CD1c-positive myeloid dendritic cell (primary cell): ENCODE data around the gene RSL1D1.
"Not testable (repeated sequence)": the region's sequence is repeated elsewhere in the genome, so short reads cannot be mapped to it uniquely, and the experiment has no call there.

Experiments
- DNase-seq: peaks from one replicate; pipeline ENCODE4 v3.0.0-alpha.2; 2016; ENCODE audit errors: extremely low spot score

RSL1D1 gene

DNA sequence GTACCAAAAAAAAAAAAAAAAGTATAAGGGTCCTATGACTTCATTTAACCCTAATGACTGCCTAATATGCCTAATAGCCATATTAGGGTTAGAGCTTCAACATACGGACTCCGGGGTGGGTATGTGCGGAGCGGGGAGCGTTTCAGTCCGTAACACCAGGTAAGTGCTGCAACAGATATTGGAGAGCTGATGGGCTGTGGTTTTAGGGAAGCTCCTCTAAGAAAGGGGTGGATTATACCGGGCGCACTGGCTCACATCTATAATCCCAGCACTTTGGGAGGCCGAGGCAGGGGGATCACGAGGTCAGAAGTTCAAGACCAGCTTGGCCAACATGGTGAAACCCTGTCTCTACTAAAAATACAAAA, 52.3 kb downstream of the RSL1D1 start:
- no peak for DNase-seq

DNA sequence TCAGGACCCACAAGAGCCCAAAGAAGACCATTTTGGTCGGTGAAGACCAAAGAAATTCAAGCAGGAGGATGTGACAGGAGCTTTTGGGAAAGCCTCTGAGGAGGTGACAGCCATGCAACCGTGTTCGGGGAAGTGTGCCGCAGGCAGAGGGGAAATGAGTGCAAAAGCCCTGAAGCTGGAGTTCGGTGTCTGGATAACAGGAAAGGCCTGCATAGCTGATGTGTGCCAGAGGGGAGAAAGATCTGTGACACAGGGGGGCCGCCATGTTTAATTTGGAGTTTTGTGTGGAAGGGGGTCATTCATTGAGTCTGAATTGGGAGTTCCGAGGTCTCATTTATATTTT, 53.4 kb downstream of the RSL1D1 start:
- peak; percentile 57 for DNase-seq

DNA sequence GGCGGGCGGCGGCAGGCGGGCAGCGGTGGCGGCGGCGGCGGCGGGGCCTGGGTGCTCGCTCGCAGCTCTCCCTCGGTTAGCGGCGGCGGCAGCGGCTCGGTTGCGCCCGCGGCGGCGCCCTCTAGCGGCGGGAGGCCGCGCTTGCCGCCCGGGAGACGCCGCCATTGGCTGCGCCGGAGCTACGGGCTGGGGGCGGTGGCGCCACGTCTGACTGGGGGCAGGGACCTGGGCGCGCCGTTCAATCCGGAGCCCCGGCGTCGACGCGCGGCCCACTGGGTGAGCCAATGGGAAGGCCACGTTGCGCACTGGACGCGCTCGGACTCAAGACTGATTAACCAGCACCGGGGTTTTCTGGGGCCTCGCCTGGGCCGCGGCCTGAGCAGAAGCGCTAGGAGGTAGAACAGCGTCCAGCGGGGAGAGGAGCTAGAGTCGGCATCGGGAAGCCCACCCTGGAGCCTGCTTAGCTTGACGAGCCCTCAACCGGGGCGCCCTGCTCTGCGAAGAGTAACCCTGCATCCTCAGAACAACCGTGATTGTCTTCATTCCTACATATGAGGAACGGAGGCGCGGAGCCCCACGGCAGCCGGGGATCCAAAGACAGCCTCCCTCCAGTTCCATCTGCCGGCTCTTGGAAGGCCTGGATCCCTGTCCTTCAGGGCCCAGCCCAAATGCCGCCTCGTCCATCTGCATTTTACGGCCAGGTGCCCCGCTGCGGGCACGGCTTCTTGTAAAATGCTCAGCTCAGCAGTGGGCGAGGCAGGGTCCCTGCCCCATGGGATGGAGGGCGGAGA, 54.0 kb downstream of the RSL1D1 start, which contains the start of gene ZC3H7A:
Gene ZC3H7A (minus strand): TSS at position 93 of the 791 bp plus-strand sequence. CDS start 14,904 bp downstream, outside the sequence.
- DNase-seq = peak; percentile 99

DNA sequence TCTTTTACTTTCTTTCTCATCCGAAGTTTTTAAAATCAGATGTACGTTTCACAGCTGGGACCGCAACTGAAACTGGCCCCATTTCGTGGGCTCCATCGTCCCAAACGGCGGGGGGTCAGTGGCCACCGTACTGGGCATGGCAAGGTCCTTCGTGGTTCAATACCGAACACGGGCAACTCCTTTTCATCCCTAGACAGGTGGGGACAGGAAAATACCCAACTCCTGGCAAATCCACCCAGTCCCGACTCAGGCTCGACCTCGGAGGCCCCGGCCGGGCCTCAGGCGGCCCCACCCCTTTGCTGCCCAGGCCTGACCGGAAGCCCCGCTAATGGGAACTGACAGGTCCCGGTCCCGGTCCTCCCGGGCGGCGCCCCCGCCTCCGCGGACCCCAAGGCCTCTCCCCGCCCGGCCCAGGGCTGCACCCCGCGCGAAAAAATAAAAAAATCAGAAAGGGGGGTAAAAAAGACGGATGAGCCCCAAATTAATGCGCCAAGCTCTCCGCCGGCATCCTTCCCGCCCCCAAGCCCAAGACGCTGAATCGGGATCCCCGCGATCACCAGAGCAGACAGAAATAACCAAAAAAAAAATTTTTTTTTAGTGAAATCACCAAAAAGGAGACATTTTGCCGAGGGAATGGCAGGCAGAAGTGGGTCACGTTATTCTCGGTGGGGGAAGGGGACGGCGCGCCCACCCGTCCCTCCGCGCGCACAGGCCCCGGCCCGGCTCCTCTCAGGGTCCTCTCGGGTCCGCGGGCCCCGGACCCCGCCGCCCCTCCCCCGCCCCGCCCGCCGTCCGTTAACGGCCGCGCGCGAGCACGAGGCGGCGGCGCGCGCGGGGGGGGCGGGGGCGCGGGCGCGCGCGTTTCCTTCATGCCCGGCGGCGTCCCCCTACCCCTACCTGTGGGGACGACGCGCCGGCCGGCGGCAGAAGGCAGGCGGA, 54.8 kb downstream of the RSL1D1 start:
- peak; percentile 56 for DNase-seq

DNA sequence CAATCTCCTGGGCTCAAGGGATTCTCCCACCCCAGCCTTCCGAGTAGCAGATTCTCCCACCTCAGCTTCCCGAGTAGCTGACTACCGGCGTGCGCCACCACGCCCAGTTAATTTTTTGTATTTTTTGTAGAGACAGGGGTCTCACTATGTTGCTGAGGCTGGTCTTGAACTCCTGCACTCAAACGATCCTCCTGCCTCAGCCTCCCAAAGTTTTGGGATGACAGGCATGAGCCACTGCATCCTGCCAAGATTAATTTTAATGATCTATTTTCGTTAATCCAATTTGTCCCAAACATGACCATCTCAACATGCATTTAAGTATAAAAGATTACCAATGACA, 55.5 kb downstream of the RSL1D1 start:
- DNase-seq = no peak

DNA sequence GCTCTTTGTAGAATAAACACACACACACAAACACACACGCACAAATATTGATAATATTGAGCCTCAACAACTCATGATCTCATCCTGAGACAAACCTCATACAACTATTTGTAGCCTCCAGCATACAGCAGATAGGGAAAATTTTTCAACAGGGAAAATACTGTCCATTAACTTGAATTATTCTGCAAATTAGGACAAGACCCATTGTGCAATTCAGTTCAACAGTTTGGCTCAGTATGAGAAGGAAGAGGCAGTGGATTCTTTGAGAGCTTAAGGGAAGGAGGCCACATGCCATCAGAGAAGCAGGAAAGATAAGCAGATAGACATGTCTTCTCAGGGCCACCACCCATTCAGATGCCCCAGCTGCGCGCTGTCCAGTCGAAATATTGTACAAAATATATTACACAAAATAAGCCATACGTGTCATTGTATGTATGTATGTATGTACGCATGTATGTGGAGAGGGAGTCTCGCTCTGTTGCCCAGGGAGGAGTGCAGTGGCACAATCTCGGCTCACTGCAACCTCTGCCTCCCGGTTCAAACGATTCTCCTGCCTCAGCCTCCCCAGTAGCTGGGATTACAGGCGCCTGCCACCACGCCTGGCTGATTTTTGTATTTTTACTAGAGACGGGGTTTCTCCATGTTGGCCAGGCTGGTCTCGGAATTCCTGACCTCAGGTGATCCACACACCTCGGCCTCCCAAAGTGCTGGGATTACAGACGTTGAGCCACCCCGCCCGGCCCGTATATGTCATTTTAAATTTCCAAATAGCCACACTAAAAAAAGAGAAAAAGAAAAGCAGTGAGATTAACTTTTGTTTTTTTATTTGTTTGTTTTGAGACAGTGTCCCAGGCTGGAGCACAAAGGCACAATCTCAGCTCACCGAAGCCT, 56.1 kb downstream of the RSL1D1 start:
- DNase-seq = peak; percentile 14

DNA sequence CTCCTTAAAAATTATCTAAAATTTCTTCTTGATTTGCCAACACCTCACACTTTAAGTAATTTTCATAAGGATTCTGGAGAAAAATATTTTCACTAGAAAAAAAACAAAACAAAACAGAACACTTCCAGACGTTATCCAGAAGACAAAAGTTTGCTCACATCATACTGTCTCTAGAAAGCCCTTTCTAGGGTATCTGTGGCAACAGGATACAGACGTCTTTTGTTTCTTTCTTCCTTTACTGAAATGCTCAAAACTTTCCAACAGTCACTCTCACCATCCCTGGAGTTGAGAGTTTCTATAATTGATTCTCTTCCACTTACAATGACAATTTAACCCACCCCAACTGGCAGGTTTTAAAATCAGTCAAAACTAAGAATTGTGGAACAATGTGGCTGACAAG, 56.9 kb downstream of the RSL1D1 start:
- DNase-seq = no peak

DNA sequence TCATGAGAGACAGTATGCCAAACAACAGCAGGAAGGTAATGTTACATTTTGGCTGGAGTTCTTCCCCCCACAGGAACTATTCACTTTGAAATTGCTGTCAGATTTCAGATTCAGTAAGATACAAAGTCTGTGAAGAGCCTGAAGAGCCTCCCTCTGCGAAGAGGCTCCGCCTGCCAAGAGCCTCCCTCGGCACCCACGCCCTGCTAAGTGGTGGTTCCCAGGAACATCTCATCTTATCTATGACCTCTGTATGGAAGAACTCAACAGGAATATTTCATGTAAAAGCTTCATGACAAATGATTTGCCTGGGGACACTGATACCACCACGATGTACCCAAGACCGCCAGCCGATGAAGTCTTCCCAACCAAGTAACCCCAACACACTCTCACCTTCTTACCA, 57.5 kb downstream of the RSL1D1 start:
- no peak for DNase-seq

DNA sequence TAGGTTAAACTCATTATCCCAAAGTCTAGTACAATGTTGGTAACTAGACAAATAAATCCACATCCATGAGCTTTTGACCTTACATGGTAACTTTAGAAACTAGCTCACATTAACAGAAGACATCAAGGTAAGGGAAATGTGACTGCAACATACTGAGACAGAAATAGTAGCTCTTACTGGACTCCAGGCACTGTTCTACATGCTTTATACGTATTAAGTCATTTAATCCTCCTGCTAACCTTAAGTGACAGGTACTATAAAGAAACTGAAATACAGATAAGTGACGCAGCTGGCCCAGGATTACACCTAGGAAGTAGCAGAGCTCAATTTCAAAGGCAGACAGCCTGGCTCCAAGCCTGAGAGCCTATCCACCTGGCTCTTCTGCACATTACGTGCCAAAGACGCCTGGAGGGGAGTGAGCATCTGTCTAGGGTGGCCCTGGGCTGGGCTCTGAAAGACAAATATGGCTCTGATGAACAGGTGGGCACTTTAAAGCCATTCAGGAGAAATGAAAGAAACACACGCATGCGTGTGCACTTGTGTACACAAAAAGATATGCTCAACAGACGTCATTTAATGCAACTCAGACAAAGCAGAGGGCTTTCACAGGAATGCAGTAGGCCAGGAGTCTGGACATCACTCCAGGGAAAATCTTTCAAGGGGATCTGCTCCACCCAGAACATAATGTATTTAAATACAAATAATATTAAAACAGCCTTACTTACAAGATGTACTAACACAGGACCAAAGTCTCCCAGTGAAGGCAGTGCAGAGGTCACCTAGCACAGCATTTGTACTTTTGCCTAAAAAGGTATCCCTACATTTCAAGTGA, 58.7 kb downstream of the RSL1D1 start:
- no peak for DNase-seq

DNA sequence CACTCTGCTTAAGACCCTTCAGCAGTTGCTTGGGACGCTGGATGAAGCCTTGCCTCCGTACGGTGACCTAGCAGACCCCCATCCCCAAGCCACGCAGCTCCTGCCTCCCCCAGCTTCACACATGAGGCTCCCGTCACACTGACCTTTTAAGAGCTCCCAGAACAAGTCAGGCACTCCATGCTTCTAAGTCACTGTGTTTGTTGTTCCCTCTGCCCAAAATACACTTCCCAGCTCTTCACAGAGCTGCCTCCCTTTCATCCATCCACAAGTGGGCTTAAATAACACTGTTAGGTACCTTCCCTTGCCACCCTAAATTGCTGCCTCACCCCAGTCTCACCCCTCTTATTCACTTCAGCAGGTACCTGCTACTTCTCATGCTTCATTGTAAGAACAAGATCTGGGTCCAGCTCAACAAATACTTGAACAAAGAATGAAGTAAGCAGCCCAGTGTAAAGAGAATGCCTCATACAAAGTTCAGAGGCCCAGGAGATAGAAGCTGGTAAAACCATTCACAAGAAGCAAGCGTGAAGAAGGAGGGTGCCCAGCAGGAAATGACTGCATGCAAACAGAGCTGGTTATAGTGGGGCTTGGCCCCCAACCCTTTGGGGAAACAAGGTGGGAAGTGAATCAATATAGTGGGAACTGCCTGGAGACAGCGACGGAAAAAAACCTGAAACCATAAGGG, 60.1 kb downstream of the RSL1D1 start:
- DNase-seq = no peak

DNA sequence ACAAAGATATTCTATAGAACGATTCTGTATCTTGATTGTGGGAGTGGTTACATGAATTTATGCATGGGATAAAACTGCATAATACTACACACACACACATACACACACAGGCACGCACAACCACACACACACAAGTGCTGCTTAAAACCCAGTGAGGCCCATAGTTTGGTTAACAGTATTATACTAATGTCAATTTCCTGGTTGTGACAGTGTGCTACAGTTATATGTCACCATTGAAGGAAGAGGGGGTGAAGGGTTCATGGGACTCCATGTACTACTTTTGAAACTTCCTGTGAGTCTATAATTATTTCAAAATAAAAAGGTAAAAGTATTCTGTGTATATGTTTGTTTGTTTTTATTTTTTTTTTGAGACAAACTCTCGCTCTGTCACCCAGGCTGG, 62.4 kb downstream of the RSL1D1 start:
- DNase-seq = no peak

DNA sequence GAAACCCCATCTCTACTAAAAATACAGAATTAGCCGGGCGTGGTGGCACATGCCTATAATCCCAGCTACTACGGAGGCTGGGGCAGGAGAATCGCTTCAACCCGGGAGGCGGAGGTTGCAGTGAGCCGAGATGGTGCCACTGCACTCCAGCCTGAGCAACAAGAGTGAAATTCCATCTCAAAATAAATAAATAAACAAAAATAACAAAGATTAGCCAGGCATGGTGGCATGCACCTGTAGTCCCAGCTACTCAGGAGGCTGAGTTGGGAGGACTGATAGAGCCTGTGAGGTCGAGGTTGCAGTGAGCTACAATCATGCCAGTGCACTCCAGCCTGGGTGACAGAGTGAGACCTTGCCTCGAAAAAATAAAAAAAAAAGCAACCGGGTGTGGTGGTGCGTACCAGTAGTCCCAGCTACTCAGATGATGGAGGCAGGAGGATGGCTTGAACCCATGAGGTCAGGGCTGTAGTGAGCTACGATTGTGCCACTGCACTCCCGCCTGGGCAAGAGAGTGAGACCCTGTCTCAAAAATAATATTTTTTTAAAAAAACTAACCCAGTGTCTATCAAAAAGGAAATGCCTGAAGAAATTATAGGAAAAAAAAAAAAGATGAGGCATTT, 66.3 kb downstream of the RSL1D1 start:
- not testable (repeated sequence) for DNase-seq

DNA sequence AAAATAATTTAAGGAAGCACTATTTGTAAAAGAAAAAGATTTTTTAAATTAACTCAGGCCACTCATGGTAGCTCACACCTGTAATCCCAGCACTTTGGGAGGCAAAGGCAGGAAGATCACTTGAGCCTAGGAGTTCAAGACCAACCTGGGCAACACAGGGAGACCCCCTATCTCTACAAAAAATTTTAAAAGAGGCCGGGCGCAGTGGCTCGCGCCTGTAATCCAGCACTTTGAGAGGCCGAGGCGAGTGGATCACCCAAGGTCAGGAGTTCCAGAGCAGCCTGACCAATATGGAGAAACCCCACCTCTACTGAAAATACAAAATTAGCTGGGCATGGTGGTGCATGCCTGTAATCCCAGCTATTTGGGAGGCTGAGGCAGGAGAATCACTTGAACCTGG, 67.0 kb downstream of the RSL1D1 start:
- not testable (repeated sequence) for DNase-seq

DNA sequence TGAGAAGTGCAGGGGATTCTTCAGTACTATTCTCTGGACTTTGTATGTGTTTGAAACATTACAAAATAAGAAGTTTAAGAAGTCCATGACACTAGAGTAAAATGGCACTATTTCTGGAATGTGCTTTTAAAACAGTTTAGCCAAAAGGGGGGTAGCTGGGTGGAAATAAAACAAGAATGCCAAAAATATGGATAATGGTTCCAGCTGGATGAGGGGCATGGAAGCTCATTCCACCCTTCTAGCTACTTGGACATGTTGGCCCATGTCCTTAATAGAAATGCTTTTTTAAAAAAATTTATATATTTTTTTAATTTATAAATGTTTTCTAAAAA, 67.3 kb downstream of the RSL1D1 start:
- no peak for DNase-seq
